GM21526 (cell line): ENCODE results near the gene UBE2E1.
"Not testable (repeated sequence)": the region's sequence is repeated elsewhere in the genome, so short reads cannot be mapped to it uniquely, and the experiment has no call there.

Source experiments
- ATAC-seq: cut with Tn5 transposase; IDR thresholded peaks from one replicate; pipeline ENCODE4 v1.9.1; 2021; ENCODE audit warnings: moderate library complexity; ENCODE audit not compliant: unreplicated experiment, low FRiP score

UBE2E1 gene

GRCh38 chr3:23837286-23837685, 31.5 kb downstream of the UBE2E1 start:
- no peak for ATAC-seq

DNA sequence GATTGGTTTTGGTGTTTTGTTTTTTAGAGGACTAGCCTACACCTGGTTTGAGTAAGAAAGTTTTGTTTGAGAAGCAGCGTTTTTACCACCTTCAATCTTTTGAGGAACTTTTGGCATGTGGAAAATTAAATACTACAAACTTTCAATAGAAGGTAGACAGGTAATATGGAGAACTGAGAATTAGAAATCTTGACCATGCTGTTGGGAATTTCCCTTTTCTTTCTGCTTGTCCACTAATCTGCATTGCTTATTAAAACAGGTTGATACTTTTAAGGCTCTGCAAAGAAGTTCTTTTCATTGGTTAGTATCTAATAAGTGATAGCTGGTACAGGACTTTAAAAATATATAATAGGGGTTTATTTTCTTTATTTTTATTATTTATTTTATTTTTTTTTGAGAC, 31.9 kb downstream of the UBE2E1 start:
- ATAC-seq = no peak

- no peak for ATAC-seq
These were observed 34.8 kb downstream of the UBE2E1 start for GRCh38 chr3:23840521-23840920.

- no peak for ATAC-seq
These were observed 38.1 kb downstream of the UBE2E1 start for GRCh38 chr3:23843869-23844268.

GRCh38 chr3:23845326-23846216, 39.8 kb downstream of the UBE2E1 start:
- ATAC-seq = no peak

DNA sequence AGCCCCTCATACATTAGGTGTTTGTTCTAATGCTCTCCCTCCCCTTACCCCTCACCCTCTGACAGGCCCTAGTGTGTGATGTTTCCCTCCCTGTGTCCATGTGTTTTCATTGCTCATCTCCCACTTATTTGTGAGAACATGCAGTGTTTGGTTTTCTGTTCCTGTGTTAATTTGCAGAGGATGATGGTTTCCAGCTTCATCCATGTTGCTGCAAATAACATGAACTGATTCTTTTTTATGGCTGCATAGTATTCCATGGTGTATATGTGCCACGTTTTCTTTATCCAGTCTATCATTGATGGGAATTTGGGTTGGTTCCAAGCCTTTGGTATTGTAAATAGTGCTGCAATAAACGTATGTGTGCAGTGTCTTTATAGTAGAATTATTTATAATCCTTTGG, 43.7 kb downstream of the UBE2E1 start:
- ATAC-seq = not testable (repeated sequence)

DNA sequence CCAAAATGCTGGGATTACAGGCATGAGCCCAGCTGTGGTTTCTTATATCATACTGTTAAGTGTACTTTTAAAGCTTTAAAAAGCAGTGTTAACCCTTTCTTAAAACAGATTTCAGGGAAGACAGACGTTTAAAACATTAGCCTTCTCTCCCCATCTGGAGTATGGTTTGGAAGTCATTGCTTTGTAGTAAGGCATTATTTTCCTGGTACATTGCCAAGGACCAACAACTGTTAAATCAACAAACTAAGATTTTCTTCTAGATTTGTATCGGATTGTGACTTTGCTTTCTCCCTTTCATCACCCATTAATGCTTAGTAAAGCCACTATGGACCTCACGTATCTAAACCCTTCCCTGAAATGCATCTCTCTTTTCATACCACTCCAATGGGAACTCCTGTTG, 50.5 kb downstream of the UBE2E1 start:
- no peak for ATAC-seq

- no peak for ATAC-seq
These were observed 53.4 kb downstream of the UBE2E1 start for GRCh38 chr3:23859012-23859743.

DNA sequence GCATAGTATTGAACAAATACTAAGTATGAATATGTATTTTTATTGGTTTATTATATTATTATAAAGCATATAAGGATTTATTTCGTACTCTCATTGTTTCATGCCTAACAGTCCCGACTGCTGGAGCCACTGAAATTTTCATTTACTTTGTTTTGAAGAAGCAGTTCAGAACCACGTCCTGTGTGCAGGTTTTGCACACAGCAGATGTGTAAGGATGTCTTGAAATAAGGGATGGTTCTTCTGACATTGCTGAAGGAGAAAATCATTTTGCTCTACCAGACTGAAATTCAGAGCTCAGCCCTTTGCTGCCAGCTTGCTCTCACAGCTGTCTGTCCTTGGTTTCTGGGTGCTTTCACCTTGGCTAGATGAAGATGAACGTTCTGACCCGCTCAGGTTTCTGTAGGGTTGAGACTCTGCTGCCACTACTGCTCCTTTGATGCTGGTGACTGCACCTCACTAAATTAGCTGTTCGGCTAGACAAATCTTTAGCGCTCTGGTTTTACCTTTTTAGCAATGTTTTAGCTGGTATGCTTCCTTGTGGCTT, 54.2 kb downstream of the UBE2E1 start:
- ATAC-seq = no peak

DNA sequence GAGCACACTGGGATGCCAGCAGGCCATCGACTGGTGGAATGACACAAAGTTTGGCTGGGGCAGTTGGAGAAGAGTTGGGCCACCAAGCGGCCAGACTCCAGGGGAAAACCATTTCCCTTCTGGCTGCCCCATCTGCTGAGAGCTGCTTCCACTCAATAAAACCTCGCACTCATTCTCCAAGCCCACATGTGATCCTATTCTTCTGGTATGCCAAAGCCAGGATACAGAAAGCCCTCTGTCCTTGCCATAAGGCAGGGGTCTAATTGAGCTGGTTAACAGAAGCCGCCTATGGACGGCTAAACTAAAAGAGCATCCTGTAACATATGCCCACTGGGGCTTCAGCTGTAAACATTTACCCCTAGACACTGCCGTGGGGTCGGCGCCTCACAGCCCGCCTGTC, 55.9 kb downstream of the UBE2E1 start:
- ATAC-seq = no peak

DNA sequence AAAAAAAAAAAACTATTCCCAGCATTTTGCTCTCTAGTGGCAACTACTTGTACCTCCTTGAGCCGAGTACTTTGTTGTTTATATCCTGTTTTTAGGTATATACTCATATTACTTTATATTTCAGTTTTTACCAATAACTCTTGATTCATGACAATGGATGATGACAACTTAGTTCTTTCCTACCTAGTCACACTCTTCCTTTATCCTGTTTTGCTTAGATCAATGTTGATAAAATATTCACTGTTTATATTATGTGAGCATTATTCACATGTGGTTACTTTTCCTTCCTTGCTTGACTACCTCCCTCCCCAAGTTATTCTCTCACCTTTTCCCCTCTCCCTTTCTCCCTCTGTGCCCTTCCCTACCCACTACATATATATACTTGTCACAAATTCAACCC, 57.3 kb downstream of the UBE2E1 start:
- ATAC-seq = no peak

- no peak for ATAC-seq
These were observed 59.2 kb downstream of the UBE2E1 start for GRCh38 chr3:23864931-23865330.

- peak; percentile 61 for ATAC-seq
These were observed 60.0 kb downstream of the UBE2E1 start for GRCh38 chr3:23865595-23866396.

- no peak for ATAC-seq
These were observed 61.6 kb downstream of the UBE2E1 start for GRCh38 chr3:23867400-23867799.

GRCh38 chr3:23867838-23868237, 62.1 kb downstream of the UBE2E1 start:
- no peak for ATAC-seq

DNA sequence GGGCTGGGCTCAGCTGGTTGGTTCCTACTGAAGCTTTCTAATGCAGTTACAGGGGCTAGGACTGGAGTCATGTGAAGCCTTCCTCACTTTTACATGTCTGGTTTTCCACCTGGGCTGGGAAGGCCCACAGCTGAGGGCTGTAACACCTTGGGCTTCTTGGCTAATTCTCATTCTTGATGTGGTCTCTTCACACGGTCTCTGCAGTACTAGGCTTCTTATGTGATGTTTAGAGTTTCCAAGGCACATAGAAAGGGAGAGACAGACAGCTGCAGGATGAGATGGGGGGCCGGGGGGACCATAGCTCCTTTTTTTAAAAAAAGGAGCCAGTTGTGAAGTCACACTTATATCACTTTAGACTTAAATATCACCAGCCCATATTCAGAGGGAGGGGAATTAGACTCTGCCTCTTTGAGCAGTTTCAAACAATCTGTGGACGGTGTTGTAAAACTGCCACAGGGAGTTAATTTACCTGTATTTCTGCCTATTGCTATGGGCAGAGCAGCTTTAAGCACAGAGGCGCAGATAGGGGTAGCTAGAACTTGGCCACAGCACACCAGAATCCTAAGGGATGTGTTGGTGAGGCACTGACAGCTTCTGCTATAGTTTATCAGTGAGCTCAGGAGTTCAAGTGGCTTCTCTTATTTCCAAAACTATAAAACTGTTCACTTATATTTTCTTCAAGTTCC, 64.4 kb downstream of the UBE2E1 start:
- ATAC-seq = no peak

GRCh38 chr3:23870663-23871043, 64.9 kb downstream of the UBE2E1 start:
- ATAC-seq = not testable (repeated sequence)

- ATAC-seq = not testable (repeated sequence)
These were observed 65.6 kb downstream of the UBE2E1 start for GRCh38 chr3:23871361-23871760.

GRCh38 chr3:23872330-23872729, 66.6 kb downstream of the UBE2E1 start:
- no peak for ATAC-seq

DNA sequence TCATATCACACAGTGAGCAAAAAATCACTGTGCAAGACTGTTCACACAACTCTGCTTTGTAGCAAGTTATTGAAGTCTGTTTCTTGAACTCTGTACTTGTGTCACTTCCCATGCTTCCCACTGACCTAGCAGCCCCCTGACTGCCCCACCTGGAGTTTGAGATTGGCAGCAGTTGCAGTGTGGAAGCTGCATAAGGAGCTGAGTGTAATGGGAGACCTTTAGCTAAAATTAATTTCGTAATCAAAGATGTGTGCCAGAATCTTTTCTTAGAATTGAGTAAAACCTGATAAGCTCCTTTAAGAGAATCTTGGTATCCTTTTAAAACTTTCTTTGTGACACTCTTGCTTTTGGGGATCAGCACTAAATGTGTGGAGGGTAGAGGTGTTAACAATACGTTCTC, 68.2 kb downstream of the UBE2E1 start:
- no peak for ATAC-seq
